Vagina (tissue), 2 donors: ENCODE results near the gene AGPAT3.

Experiments used
- CTCF ChIP-seq, 3 experiments: fragments of 450-650 bp in 2 of 3; fragments of 200-600 bp in 1 of 3; sonication (generic) in 1 of 3; IDR thresholded peaks; one replicate each; pipeline ENCODE4 v1.5.1; 2017 to 2019; ENCODE audit warnings: antibody characterized with exemption in 3 of 3, mild to moderate bottlenecking in 2 of 3, moderate library complexity in 2 of 3
- POLR2A ChIP-seq, 2 donors: fragments of 450-650 bp; IDR thresholded peaks; one replicate each; pipeline ENCODE4 v1.6.1; 2017; ENCODE audit warnings: antibody characterized with exemption in 2 of 2, mild to moderate bottlenecking in 2 of 2, moderate library complexity in 2 of 2
- POLR2AphosphoS5 ChIP-seq, 2 donors: sonication (generic); formaldehyde crosslinking; IDR thresholded peaks; one replicate each; pipeline ENCODE4 v1.9.0; 2017; ENCODE audit warnings: antibody characterized with exemption in 2 of 2, mild to moderate bottlenecking in 2 of 2, low read depth in 1 of 2; ENCODE audit not compliant: insufficient read depth in 1 of 2

GRCh38 chr21:43829575-43830119, 35.4 kb upstream of the AGPAT3 start:
- TF ChIP-seq CTCF (IDR thresholded peaks at IDR 0.05) (no peak), POLR2A (IDR thresholded peaks at IDR 0.05) (no peak), POLR2AphosphoS5 (IDR thresholded peaks at IDR 0.05; ENCODE audit: insufficient read depth in 1 of 2, low read depth in 1 of 2) (no peak)
